Endothelial cell of umbilical vein (primary cell): ENCODE measurements around the gene ZNF10. TPM values are rescaled to one million over a fixed set of nuclear protein-coding genes. Genes with fewer than 3 reads are reported as not detected.

ENCODE experiments used
- BruUV-seq: library from RNA; stranded (reverse); fragments of 400-500 nt; replicated peaks from 2 replicates; lab custom pipeline; 2021; lab: Mats Ljungman, UMichigan
- CTCF ChIA-PET: fragments of 300-600, 350-600 bp; sonication (Branson Sonifier 250); formaldehyde crosslinking; loops from one replicate; lab custom pipeline; 2021; ENCODE audit warnings: antibody characterized with exemption, inconsistent platforms; lab: Charles Lee
- POLR2A ChIA-PET: fragments of 300-600, 350-600 bp; sonication (Branson Sonifier 250); formaldehyde crosslinking; loops from one replicate; lab custom pipeline; 2021; ENCODE audit warnings: antibody characterized with exemption, inconsistent platforms; lab: Charles Lee
- DNase-seq: peaks from one replicate; pipeline ENCODE4 v3.0.0-alpha.2; 2011; ENCODE audit warnings: low read depth, low spot score
- FAIRE-seq: peaks from 2 replicates; lab custom pipeline; 2011; peaks lifted over from hg19 to GRCh38; lab: Jason Lieb, UNC
- H2AFZ ChIP-seq: 2 replicates; pipeline ENCODE4 v1.6.0; 2012; ENCODE audit warnings: low read depth, low read length, control low read depth, inconsistent platforms
- H3K27ac ChIP-seq: 2 replicates; pipeline ENCODE4 v1.5.1; 2011; ENCODE audit warnings: low read depth, mild to moderate bottlenecking, control low read depth, low read length, moderate library complexity; ENCODE audit not compliant: insufficient read depth
- H3K27me3 ChIP-seq, 2 experiments: 2 replicates each; pipeline versions ENCODE4 v1.6.0 to v1.6.1; 2011; ENCODE audit warnings: low read length in 2 of 2, mixed read lengths in 1 of 2; ENCODE audit not compliant: control insufficient read depth in 2 of 2, insufficient read depth in 2 of 2
- H3K36me3 ChIP-seq, 2 experiments: 2 replicates in 1 of 2; 3 replicates in 1 of 2; pipeline ENCODE4 v1.5.1; 2011; ENCODE audit warnings: low read length in 2 of 2, mild to moderate bottlenecking in 1 of 2, moderate library complexity in 1 of 2; ENCODE audit not compliant: control insufficient read depth in 2 of 2, insufficient read depth in 2 of 2; ENCODE audit errors: extremely low read depth in 1 of 2
- H3K4me1 ChIP-seq: 3 replicates; pipeline ENCODE4 v1.5.1; 2011; ENCODE audit warnings: mild to moderate bottlenecking, low read length; ENCODE audit not compliant: control insufficient read depth, insufficient read depth; ENCODE audit errors: extremely low read depth
- H3K4me2 ChIP-seq: 2 replicates; pipeline ENCODE4 v1.6.1; 2011; ENCODE audit warnings: low read length, control low read depth, mixed read lengths; ENCODE audit not compliant: insufficient read depth
- H3K4me3 ChIP-seq, 3 experiments: fragments of 200-600 bp in 1 of 3; sonication (generic), shearing (Covaris generic) in 1 of 3; replicated peaks in 1 of 3; 2 replicates each; pipeline ENCODE4 v1.5.1; 2011 to 2016; ENCODE audit warnings: control low read depth in 3 of 3, low read length in 3 of 3, mild to moderate bottlenecking in 2 of 3, inconsistent platforms in 1 of 3, low read depth in 1 of 3, moderate library complexity in 1 of 3; ENCODE audit not compliant: insufficient read depth in 1 of 3
- H3K79me2 ChIP-seq: 2 replicates; pipeline ENCODE4 v1.6.0; 2012; ENCODE audit warnings: low read length, inconsistent platforms; ENCODE audit not compliant: control insufficient read depth, insufficient read depth
- H3K9ac ChIP-seq: replicated peaks from 2 replicates; pipeline ENCODE3; 2011; ENCODE audit warnings: low read length, control low read depth; ENCODE audit not compliant: insufficient read depth; ENCODE audit errors: extremely low read depth
- H3K9me1 ChIP-seq: replicated peaks from 3 replicates; pipeline ENCODE4 v1.6.0; 2011; ENCODE audit warnings: mild to moderate bottlenecking, low read length; ENCODE audit not compliant: control insufficient read depth, insufficient read depth; ENCODE audit errors: extremely low read depth
- H3K9me3 ChIP-seq: replicated peaks from 2 replicates; pipeline ENCODE4 v1.5.1; 2012; ENCODE audit warnings: low read length, inconsistent platforms; ENCODE audit not compliant: control insufficient read depth, insufficient read depth
- H4K20me1 ChIP-seq: replicated peaks from 2 replicates; pipeline ENCODE3; 2011; ENCODE audit warnings: mild to moderate bottlenecking, low read length; ENCODE audit not compliant: control insufficient read depth, insufficient read depth; ENCODE audit errors: extremely low read depth
- CTCF ChIP-seq, 2 donors: IDR thresholded peaks; 1 replicate in 1 of 2; 2 replicates in 1 of 2; pipeline ENCODE4 v1.5.1; 2011; ENCODE audit warnings: low read length in 2 of 2, mild to moderate bottlenecking in 2 of 2, moderate library complexity in 2 of 2, control low read depth in 1 of 2, inconsistent platforms in 1 of 2, low read depth in 1 of 2; ENCODE audit not compliant: insufficient read depth in 1 of 2; ENCODE audit errors: extremely low read depth in 1 of 2
- EZH2 ChIP-seq: IDR thresholded peaks from 2 replicates; pipeline ENCODE4 v1.6.1; 2012; ENCODE audit warnings: borderline replicate concordance, low read depth, mild to moderate bottlenecking, moderate library complexity, low read length, inconsistent platforms; ENCODE audit not compliant: severe bottlenecking
- FOS ChIP-seq: IDR thresholded peaks from 2 replicates; pipeline ENCODE4 v1.6.1; 2011; ENCODE audit warnings: mild to moderate bottlenecking, low read length, moderate library complexity, borderline replicate concordance; ENCODE audit not compliant: insufficient read depth
- GATA2 ChIP-seq: IDR thresholded peaks from 2 replicates; pipeline ENCODE4 v1.7.0; 2011; ENCODE audit warnings: low read depth, mild to moderate bottlenecking, moderate library complexity, mixed read lengths, low read length; ENCODE audit not compliant: insufficient read length, insufficient read depth
- JUN ChIP-seq: IDR thresholded peaks from 2 replicates; pipeline ENCODE4 v1.6.1; 2011; ENCODE audit warnings: borderline replicate concordance, low read depth; ENCODE audit not compliant: insufficient read length, insufficient read depth
- MAX ChIP-seq: IDR thresholded peaks from 2 replicates; pipeline ENCODE4 v1.6.1; 2011; ENCODE audit not compliant: insufficient read depth, insufficient read length
- MYC ChIP-seq: IDR thresholded peaks from one replicate; pipeline ENCODE4 v1.6.1; 2011; ENCODE audit warnings: mild to moderate bottlenecking, low read depth, low read length
- POLR2A ChIP-seq: IDR thresholded peaks from 2 replicates; pipeline ENCODE4 v1.6.1; 2012; ENCODE audit warnings: low read depth, mild to moderate bottlenecking, control low read depth, low read length
- POLR2AphosphoS5 ChIP-seq: IDR thresholded peaks from 2 replicates; pipeline ENCODE4 v1.6.1; 2012; ENCODE audit warnings: low read depth, mild to moderate bottlenecking, control low read depth, low read length, moderate library complexity; ENCODE audit not compliant: insufficient read depth
- dilution Hi-C: fragments of 300-500 bp; cut with MboI; formaldehyde crosslinking; loops from one replicate; pipeline ENCODE4 v1.15.0; 2019; ENCODE audit warnings: low sequenced_read_pairs; ENCODE audit not compliant: extremely low pct_ligation_motif_present
- intact Hi-C: fragments of 100-400 bp; cut with micrococcal nuclease; formaldehyde crosslinking; loops from one replicate; pipeline ENCODE4 v1.10.0; 2022
- polyA plus RNA-seq, 4 experiments: library from polyadenylated mRNA; depleted of rRNA in 3 of 4; stranded (reverse) in 3 of 4; unstranded in 1 of 4; fragments of >200 nt; gene quantifications; 2 replicates each; pipeline versions ENCODE4 v1.2.1 to v1.2.3, GENCODE V29; 2011 to 2012; ENCODE audit warnings: missing spikeins in 1 of 4
- total RNA-seq: library from RNA; stranded (reverse); gene quantifications from 2 replicates; pipeline ENCODE4 v1.2.3, GENCODE V29; 2021

The ZNF10 gene
- total and polyA plus RNA-seq, 2 donors (not counting 3 experiments of a cell fraction or from before 2014, with no cell fraction given) = 3.7 to 5.8 TPM

- no TSS peak for BruUV-seq
- no peak for FAIRE-seq
- peaks cover 7 to 9% of the 10 kb centered on the region in 2 experiments for H3K36me3 ChIP-seq
- H3K4me2 ChIP-seq = no peak overlapping the region
- intact Hi-C loops (no loop called here), dilution Hi-C loops (no loop called here)
- no peaks in the 10 kb centered on the region for H3K9me1 ChIP-seq
- H3K4me1 ChIP-seq = no peaks in the 10 kb centered on the region
- H3K27ac ChIP-seq = no peak overlapping the region
- ChIA-PET CTCF (no interaction called here), POLR2A (no interaction called here)
- H3K9ac ChIP-seq = no peak overlapping the region
- H2AFZ ChIP-seq = no peak overlapping the region
- no peaks in the 10 kb centered on the region for H3K27me3 ChIP-seq
- no peak overlapping the region for H3K4me3 ChIP-seq
- H3K79me2 ChIP-seq = no peaks in the 10 kb centered on the region
- H4K20me1 ChIP-seq = no peaks in the 10 kb centered on the region
- peaks cover 28% of the 10 kb centered on the region for H3K9me3 ChIP-seq
- TF ChIP-seq JUN (no peak), GATA2 (no peak), MYC (no peak), EZH2 (no peak), POLR2A (no peak), CTCF (IDR thresholded peaks at IDR 0.05; ENCODE audit: extremely low read depth in 1 of 2, insufficient read depth in 1 of 2, low read depth in 1 of 2, low read length in 2 of 2) (no peak), POLR2AphosphoS5 (no peak), MAX (no peak), FOS (no peak)
- no peak for DNase-seq
Measured at GRCh38 chr12:133107121-133107520, 23.3 kb upstream of the ZNF10 start.
